HuH-7.5 (cell line): ENCODE data around the gene SNX15.

Experiments
- DNase-seq: peaks from one replicate; pipeline ENCODE4 v3.0.0; 2011; ENCODE audit warnings: low spot score

SNX15 gene

DNA sequence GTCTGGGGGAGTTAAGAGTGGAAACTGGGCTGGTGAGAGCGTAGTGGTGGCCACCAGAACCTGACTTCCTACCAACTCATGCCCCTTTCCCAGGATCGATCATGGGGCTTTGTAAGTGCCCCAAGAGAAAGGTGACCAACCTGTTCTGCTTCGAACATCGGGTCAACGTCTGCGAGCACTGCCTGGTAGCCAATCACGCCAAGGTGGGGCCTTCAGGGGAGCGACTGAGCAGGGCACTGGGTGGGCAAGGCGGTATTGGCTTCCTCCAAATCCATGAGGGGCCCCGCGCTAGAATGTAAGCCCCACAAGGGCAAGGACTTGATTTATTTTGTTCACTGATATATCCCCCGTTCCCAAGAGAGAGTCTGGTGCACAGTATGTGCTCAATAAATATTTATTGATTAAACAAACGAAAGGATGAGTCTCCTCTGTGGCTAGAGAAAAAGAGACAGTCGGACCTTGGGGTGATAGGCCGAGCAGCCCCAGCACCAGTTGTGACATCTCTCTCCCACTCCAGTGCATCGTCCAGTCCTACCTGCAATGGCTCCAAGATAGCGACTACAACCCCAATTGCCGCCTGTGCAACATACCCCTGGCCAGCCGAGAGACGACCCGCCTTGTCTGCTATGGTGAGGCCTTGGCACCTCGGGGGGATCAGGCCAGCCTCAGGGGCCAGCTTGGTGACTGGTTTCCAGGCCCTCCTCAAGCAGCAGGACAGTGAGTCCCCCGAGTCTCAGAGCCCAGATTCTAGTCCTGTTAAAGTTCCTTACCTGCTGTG is 57.5 kb downstream of the SNX15 start:
- DNase-seq: no peak

DNA sequence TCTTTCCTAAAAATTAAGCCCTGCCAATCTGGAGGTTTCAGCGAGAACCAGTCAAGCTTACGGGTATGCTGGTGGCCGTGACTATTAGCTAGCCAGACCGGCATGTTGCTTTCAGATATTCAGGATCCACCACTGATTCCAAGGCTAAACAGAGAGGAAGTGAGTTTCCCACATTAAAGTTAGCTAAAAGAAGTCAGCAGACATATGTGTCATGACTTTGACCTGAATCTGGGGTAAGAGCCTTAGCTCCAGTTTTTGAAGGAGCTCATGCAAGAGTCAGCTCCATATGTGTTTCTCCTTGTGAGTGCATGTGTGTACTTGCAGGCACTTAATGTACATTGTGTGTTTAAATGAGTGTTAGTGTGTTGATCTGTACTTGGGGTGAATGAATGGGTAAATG is 58.2 kb downstream of the SNX15 start:
- no peak for DNase-seq

DNA sequence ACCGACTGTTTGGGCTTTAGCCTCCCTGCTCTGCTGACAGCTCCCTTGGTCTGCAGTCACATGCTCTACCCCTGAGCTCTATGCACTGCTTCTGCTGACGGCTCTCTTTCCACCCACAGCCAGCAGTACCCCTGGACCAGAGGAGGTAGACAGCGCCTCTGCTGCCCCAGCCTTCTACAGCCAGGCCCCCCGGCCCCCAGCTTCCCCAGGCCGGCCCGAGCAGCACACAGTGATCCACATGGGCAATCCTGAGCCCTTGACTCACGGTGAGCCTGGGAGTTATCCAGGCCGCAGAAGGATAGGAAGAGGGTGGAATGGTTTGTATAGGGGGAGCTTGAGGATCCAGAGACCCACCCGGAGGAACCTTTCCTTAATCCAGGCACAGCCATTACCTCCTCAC is 59.6 kb downstream of the SNX15 start:
- no peak for DNase-seq

DNA sequence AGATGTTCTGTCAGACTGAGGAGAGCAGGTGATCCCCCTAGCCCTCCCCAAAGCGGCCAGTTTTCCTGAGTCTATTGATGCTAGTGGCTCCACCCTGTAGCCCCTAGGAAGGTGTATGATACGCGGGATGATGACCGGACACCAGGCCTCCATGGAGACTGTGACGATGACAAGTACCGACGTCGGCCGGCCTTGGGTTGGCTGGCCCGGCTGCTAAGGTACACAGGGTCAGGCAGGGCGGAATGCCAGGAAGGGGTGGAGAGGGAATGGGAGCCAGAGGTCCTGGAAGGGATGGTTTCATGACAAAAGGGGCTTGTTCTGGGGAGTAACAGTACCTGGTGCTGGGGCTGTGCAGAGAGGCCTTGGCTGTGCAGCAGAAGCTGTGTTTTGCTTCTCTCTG is 60.0 kb downstream of the SNX15 start:
- DNase-seq: no peak

DNA sequence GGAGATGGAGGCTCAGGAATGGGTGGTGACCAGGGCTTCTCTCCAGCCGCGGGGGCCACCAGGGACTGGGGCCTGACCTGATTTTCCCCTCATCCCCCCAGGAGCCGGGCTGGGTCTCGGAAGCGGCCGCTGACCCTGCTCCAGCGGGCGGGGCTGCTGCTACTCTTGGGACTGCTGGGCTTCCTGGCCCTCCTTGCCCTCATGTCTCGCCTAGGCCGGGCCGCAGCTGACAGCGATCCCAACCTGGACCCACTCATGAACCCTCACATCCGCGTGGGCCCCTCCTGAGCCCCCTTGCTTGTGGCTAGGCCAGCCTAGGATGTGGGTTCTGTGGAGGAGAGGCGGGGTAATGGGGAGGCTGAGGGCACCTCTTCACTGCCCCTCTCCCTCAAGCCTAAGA is 60.6 kb downstream of the SNX15 start:
- DNase-seq: no peak

DNA sequence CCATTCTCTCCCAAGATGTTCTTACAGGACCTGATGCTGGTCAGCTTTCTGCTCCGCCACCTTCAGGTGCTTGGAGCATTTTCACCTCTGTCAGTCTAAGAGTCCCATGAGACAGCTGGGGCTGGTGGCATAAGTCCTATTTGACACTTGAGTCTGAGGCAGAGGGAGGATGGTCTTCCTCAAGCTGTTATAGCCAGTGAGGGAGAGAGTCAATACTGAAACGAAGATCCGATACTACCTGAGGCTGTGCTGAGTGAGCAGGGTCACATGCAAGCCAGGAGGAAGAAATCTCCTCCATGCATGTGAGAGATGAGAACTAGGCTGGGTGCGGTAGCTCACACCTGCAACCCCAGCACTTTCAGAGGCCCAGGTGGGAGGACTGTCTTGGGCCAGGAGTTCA is 62.4 kb downstream of the SNX15 start:
- no peak for DNase-seq
